Fibroblast of skin of scalp (primary cell): ENCODE results near the gene SMIM22. TPM values are rescaled to one million over a fixed set of nuclear protein-coding genes. Genes with fewer than 3 reads are reported as not detected.

ENCODE experiments used
- DNase-seq: peaks from one replicate; pipeline ENCODE4 v3.0.0-alpha.2; 2013
- polyA plus RNA-seq, 2 experiments: library from polyadenylated mRNA; unstranded; fragments of 120-200 nt; gene quantifications; one replicate each; pipeline ENCODE4 v1.2.1, GENCODE V29; 2013; ENCODE audit not compliant: insufficient read length in 2 of 2

The SMIM22 gene
- polyA plus RNA-seq (2013, experiment 1 of 2; ENCODE audit: insufficient read length) = not detected
- not detected for polyA plus RNA-seq (2013, experiment 2 of 2; ENCODE audit: insufficient read length)

GRCh38 chr16:4795181-4795827 lies at the start of gene SMIM22:
Gene SMIM22, plus strand, starts transcription at chr16:4795369. Its CDS starts 366 bp downstream, at chr16:4795735.
- no peak for DNase-seq

GRCh38 chr16:4746215-4746614 lies 49.0 kb upstream of the SMIM22 start:
- DNase-seq = no peak

GRCh38 chr16:4746991-4747574 lies 48.1 kb upstream of the SMIM22 start:
- no peak for DNase-seq

GRCh38 chr16:4747906-4748681 lies 47.1 kb upstream of the SMIM22 start:
- DNase-seq = no peak

GRCh38 chr16:4748682-4749411 lies 46.3 kb upstream of the SMIM22 start:
- DNase-seq = no peak

- no peak for DNase-seq
Observed at GRCh38 chr16:4749700-4750257, 45.4 kb upstream of the SMIM22 start.

- no peak for DNase-seq
Observed at GRCh38 chr16:4750896-4751295, 44.3 kb upstream of the SMIM22 start.

GRCh38 chr16:4752351-4753100 lies 42.6 kb upstream of the SMIM22 start:
- no peak for DNase-seq

- no peak for DNase-seq
Observed at GRCh38 chr16:4753227-4753626, 41.9 kb upstream of the SMIM22 start.

GRCh38 chr16:4754865-4755264 lies 40.3 kb upstream of the SMIM22 start:
- no peak for DNase-seq

GRCh38 chr16:4755687-4756086 lies 39.5 kb upstream of the SMIM22 start:
- no peak for DNase-seq

- no peak for DNase-seq
Observed at GRCh38 chr16:4760221-4760910, 34.8 kb upstream of the SMIM22 start.

GRCh38 chr16:4762205-4762604 lies 33.0 kb upstream of the SMIM22 start:
- no peak for DNase-seq

- no peak for DNase-seq
Observed at GRCh38 chr16:4763791-4764190, 31.4 kb upstream of the SMIM22 start.

GRCh38 chr16:4765511-4766474 lies 29.4 kb upstream of the SMIM22 start:
- no peak for DNase-seq

GRCh38 chr16:4766875-4767628 lies 28.1 kb upstream of the SMIM22 start, which contains the start of gene ZNF500:
Gene ZNF500, minus strand, starts transcription at chr16:4767162. Its CDS starts 1,184 bp downstream, at chr16:4765978.
- DNase-seq = peak; percentile 96

- peak; percentile 15 for DNase-seq
Observed at GRCh38 chr16:4767872-4768548, 27.2 kb upstream of the SMIM22 start.

GRCh38 chr16:4768549-4769305 lies 26.4 kb upstream of the SMIM22 start:
- DNase-seq = peak; percentile 96
